ENCODE measurements around the gene MTF1.

Gene MTF1

GRCh38 chr1:37893673-37894072 is 34.3 kb upstream of the MTF1 start:
- Histone ChIP-seq H3K36me3 (ENCODE audit: control insufficient read depth in 5 of 5, insufficient read depth in 5 of 5, low read length in 5 of 5) (peaks cover 9 to 20% (median 15%) of the 10 kb centered on the region in 5 donors), H3K4me3 (ENCODE audit: low read depth in 1 of 5, low read length in 5 of 5) (no peak overlapping the region), H3K4me1 (ENCODE audit: control insufficient read depth in 5 of 5, insufficient read depth in 5 of 5, low read length in 5 of 5) (no peaks in the 10 kb centered on the region), H3K9me3 (ENCODE audit: control insufficient read depth in 5 of 5, low read length in 5 of 5) (peaks cover 0 to 2% (median 0%) of the 10 kb centered on the region in 5 donors), H3K27me3 (ENCODE audit: control insufficient read depth in 5 of 5, insufficient read depth in 4 of 5, low read length in 5 of 5) (no peaks in the 10 kb centered on the region), H3K9ac (ENCODE audit: low read length in 5 of 5) (no peak overlapping the region), H3K27ac (ENCODE audit: low read depth, low read length) (no peak overlapping the region)

GRCh38 chr1:37892151-37893047 is 33.0 kb upstream of the MTF1 start:
- no peaks in the 10 kb centered on the region for H3K4me1 ChIP-seq (ENCODE audit: control insufficient read depth in 5 of 5, insufficient read depth in 5 of 5, low read length in 5 of 5)
- H3K9me3 ChIP-seq (ENCODE audit: control insufficient read depth in 5 of 5, low read length in 5 of 5), result peaks cover 0 to 2% (median 0%) of the 10 kb centered on the region in 5 donors
- peak overlapping the region in 2 of 5 donors; percentile 1 to 33 for H3K9ac ChIP-seq (ENCODE audit: low read length in 5 of 5)
- no peaks in the 10 kb centered on the region for H3K27me3 ChIP-seq (ENCODE audit: control insufficient read depth in 5 of 5, insufficient read depth in 4 of 5, low read length in 5 of 5)
- H3K4me3 ChIP-seq (ENCODE audit: low read depth in 1 of 5, low read length in 5 of 5), result no peak overlapping the region
- peaks cover 19 to 33% (median 27%) of the 10 kb centered on the region in 5 donors for H3K36me3 ChIP-seq (ENCODE audit: control insufficient read depth in 5 of 5, insufficient read depth in 5 of 5, low read length in 5 of 5)
- peak overlapping the region; percentile 63 for H3K27ac ChIP-seq (ENCODE audit: low read depth, low read length)

- no peaks in the 10 kb centered on the region for H3K4me1 ChIP-seq (ENCODE audit: control insufficient read depth in 5 of 5, insufficient read depth in 5 of 5, low read length in 5 of 5)
- H3K27ac ChIP-seq (ENCODE audit: low read depth, low read length), result no peak overlapping the region
- peaks cover 0 to 2% (median 0%) of the 10 kb centered on the region in 5 donors for H3K9me3 ChIP-seq (ENCODE audit: control insufficient read depth in 5 of 5, low read length in 5 of 5)
- H3K4me3 ChIP-seq (ENCODE audit: low read depth in 1 of 5, low read length in 5 of 5), result no peak overlapping the region
- peaks cover 30 to 49% (median 44%) of the 10 kb centered on the region in 5 donors for H3K36me3 ChIP-seq (ENCODE audit: control insufficient read depth in 5 of 5, insufficient read depth in 5 of 5, low read length in 5 of 5)
- no peaks in the 10 kb centered on the region for H3K27me3 ChIP-seq (ENCODE audit: control insufficient read depth in 5 of 5, insufficient read depth in 4 of 5, low read length in 5 of 5)
- H3K9ac ChIP-seq (ENCODE audit: low read length in 5 of 5), result peak overlapping the region in 2 of 5 donors; percentile 11 to 46
Observed at GRCh38 chr1:37890378-37891014, 31.1 kb upstream of the MTF1 start.

- H3K27ac ChIP-seq (ENCODE audit: low read depth, low read length), result no peak overlapping the region
- no peaks in the 10 kb centered on the region for H3K4me1 ChIP-seq (ENCODE audit: control insufficient read depth in 5 of 5, insufficient read depth in 5 of 5, low read length in 5 of 5)
- H3K9ac ChIP-seq (ENCODE audit: low read length in 5 of 5), result no peak overlapping the region
- H3K36me3 ChIP-seq (ENCODE audit: control insufficient read depth in 5 of 5, insufficient read depth in 5 of 5, low read length in 5 of 5), result peaks cover 35 to 61% (median 57%) of the 10 kb centered on the region in 5 donors
- H3K27me3 ChIP-seq (ENCODE audit: control insufficient read depth in 5 of 5, insufficient read depth in 4 of 5, low read length in 5 of 5), result no peaks in the 10 kb centered on the region
- H3K9me3 ChIP-seq (ENCODE audit: control insufficient read depth in 5 of 5, low read length in 5 of 5), result peaks cover 0 to 2% (median 0%) of the 10 kb centered on the region in 5 donors
- no peak overlapping the region for H3K4me3 ChIP-seq (ENCODE audit: low read depth in 1 of 5, low read length in 5 of 5)
Observed at GRCh38 chr1:37888022-37888700, 28.8 kb upstream of the MTF1 start.

GRCh38 chr1:37884145-37884544 is 24.8 kb upstream of the MTF1 start:
- no peak overlapping the region for H3K4me3 ChIP-seq (ENCODE audit: low read depth in 1 of 5, low read length in 5 of 5)
- H3K9ac ChIP-seq (ENCODE audit: low read length in 5 of 5), result no peak overlapping the region
- H3K27me3 ChIP-seq (ENCODE audit: control insufficient read depth in 5 of 5, insufficient read depth in 4 of 5, low read length in 5 of 5), result no peaks in the 10 kb centered on the region
- H3K36me3 ChIP-seq (ENCODE audit: control insufficient read depth in 5 of 5, insufficient read depth in 5 of 5, low read length in 5 of 5), result peaks cover 49 to 88% (median 79%) of the 10 kb centered on the region in 5 donors
- no peak overlapping the region for H3K27ac ChIP-seq (ENCODE audit: low read depth, low read length)
- no peaks in the 10 kb centered on the region for H3K9me3 ChIP-seq (ENCODE audit: control insufficient read depth in 5 of 5, low read length in 5 of 5)
- H3K4me1 ChIP-seq (ENCODE audit: control insufficient read depth in 5 of 5, insufficient read depth in 5 of 5, low read length in 5 of 5), result no peaks in the 10 kb centered on the region

GRCh38 chr1:37883671-37884070 is 24.3 kb upstream of the MTF1 start:
- Histone ChIP-seq H3K4me1 (ENCODE audit: control insufficient read depth in 5 of 5, insufficient read depth in 5 of 5, low read length in 5 of 5) (no peaks in the 10 kb centered on the region), H3K27me3 (ENCODE audit: control insufficient read depth in 5 of 5, insufficient read depth in 4 of 5, low read length in 5 of 5) (no peaks in the 10 kb centered on the region), H3K4me3 (ENCODE audit: low read depth in 1 of 5, low read length in 5 of 5) (no peak overlapping the region), H3K9me3 (ENCODE audit: control insufficient read depth in 5 of 5, low read length in 5 of 5) (no peaks in the 10 kb centered on the region), H3K27ac (ENCODE audit: low read depth, low read length) (no peak overlapping the region), H3K9ac (ENCODE audit: low read length in 5 of 5) (no peak overlapping the region), H3K36me3 (ENCODE audit: control insufficient read depth in 5 of 5, insufficient read depth in 5 of 5, low read length in 5 of 5) (peaks cover 48 to 86% (median 74%) of the 10 kb centered on the region in 5 donors)

- no peaks in the 10 kb centered on the region for H3K4me1 ChIP-seq (ENCODE audit: control insufficient read depth in 5 of 5, insufficient read depth in 5 of 5, low read length in 5 of 5)
- peaks cover 41 to 82% (median 70%) of the 10 kb centered on the region in 5 donors for H3K36me3 ChIP-seq (ENCODE audit: control insufficient read depth in 5 of 5, insufficient read depth in 5 of 5, low read length in 5 of 5)
- no peak overlapping the region for H3K27ac ChIP-seq (ENCODE audit: low read depth, low read length)
- H3K27me3 ChIP-seq (ENCODE audit: control insufficient read depth in 5 of 5, insufficient read depth in 4 of 5, low read length in 5 of 5), result no peaks in the 10 kb centered on the region
- H3K4me3 ChIP-seq (ENCODE audit: low read depth in 1 of 5, low read length in 5 of 5), result no peak overlapping the region
- H3K9ac ChIP-seq (ENCODE audit: low read length in 5 of 5), result no peak overlapping the region
- no peaks in the 10 kb centered on the region for H3K9me3 ChIP-seq (ENCODE audit: control insufficient read depth in 5 of 5, low read length in 5 of 5)
Observed at GRCh38 chr1:37879865-37880264, 20.5 kb upstream of the MTF1 start.

GRCh38 chr1:37878071-37878470 is 18.7 kb upstream of the MTF1 start:
- no peak overlapping the region for H3K9ac ChIP-seq (ENCODE audit: low read length in 5 of 5)
- no peaks in the 10 kb centered on the region for H3K4me1 ChIP-seq (ENCODE audit: control insufficient read depth in 5 of 5, insufficient read depth in 5 of 5, low read length in 5 of 5)
- H3K9me3 ChIP-seq (ENCODE audit: control insufficient read depth in 5 of 5, low read length in 5 of 5), result no peaks in the 10 kb centered on the region
- H3K36me3 ChIP-seq (ENCODE audit: control insufficient read depth in 5 of 5, insufficient read depth in 5 of 5, low read length in 5 of 5), result peaks cover 46 to 87% (median 79%) of the 10 kb centered on the region in 5 donors
- H3K4me3 ChIP-seq (ENCODE audit: low read depth in 1 of 5, low read length in 5 of 5), result no peak overlapping the region
- no peaks in the 10 kb centered on the region for H3K27me3 ChIP-seq (ENCODE audit: control insufficient read depth in 5 of 5, insufficient read depth in 4 of 5, low read length in 5 of 5)
- H3K27ac ChIP-seq (ENCODE audit: low read depth, low read length), result no peak overlapping the region

GRCh38 chr1:37875833-37876232 is 16.4 kb upstream of the MTF1 start:
- no peak overlapping the region for H3K9ac ChIP-seq (ENCODE audit: low read length in 5 of 5)
- no peaks in the 10 kb centered on the region for H3K4me1 ChIP-seq (ENCODE audit: control insufficient read depth in 5 of 5, insufficient read depth in 5 of 5, low read length in 5 of 5)
- H3K36me3 ChIP-seq (ENCODE audit: control insufficient read depth in 5 of 5, insufficient read depth in 5 of 5, low read length in 5 of 5), result peaks cover 39 to 82% (median 78%) of the 10 kb centered on the region in 5 donors
- H3K27ac ChIP-seq (ENCODE audit: low read depth, low read length), result no peak overlapping the region
- H3K9me3 ChIP-seq (ENCODE audit: control insufficient read depth in 5 of 5, low read length in 5 of 5), result no peaks in the 10 kb centered on the region
- H3K27me3 ChIP-seq (ENCODE audit: control insufficient read depth in 5 of 5, insufficient read depth in 4 of 5, low read length in 5 of 5), result no peaks in the 10 kb centered on the region
- H3K4me3 ChIP-seq (ENCODE audit: low read depth in 1 of 5, low read length in 5 of 5), result no peak overlapping the region

All from subcutaneous abdominal adipose tissue (tissue), 5 donors.